RCC 7860 (cell line): ENCODE measurements around the gene ACSBG1.

Source experiments
- DNase-seq: peaks from one replicate; pipeline ENCODE4 v3.0.0-alpha.2; 2015; ENCODE audit warnings: low spot score
- FAIRE-seq: peaks from 2 replicates; lab custom pipeline; 2012; peaks lifted over from hg19 to GRCh38; lab: Jason Lieb, UNC

The ACSBG1 gene

GRCh38 chr15:78234515-78235040 lies at the start of gene ACSBG1:
Gene ACSBG1 (minus strand): TSS chr15:78234565. CDS start chr15:78234501, 64 bp downstream.
- FAIRE-seq: no peak
- DNase-seq: no peak

GRCh38 chr15:78282324-78282723 lies 48.0 kb upstream of the ACSBG1 start:
- FAIRE-seq (no peak), DNase-seq (no peak)

- FAIRE-seq: no peak
Observed at GRCh38 chr15:78280319-78281072, 46.1 kb upstream of the ACSBG1 start.

GRCh38 chr15:78276064-78276943 lies 41.9 kb upstream of the ACSBG1 start:
- FAIRE-seq (no peak), DNase-seq (no peak)

More at GRCh38 chr15:78280319-78281072, 46.1 kb upstream of the ACSBG1 start:
- no peak for DNase-seq

GRCh38 chr15:78274994-78275393 lies 40.6 kb upstream of the ACSBG1 start:
- no peak for FAIRE-seq

GRCh38 chr15:78272776-78273175 lies 38.4 kb upstream of the ACSBG1 start:
- no peak for DNase-seq

More at GRCh38 chr15:78274994-78275393, 40.6 kb upstream of the ACSBG1 start:
- no peak for DNase-seq

GRCh38 chr15:78272316-78272715 lies 38.0 kb upstream of the ACSBG1 start:
- DNase-seq: no peak
- FAIRE-seq: no peak

More at GRCh38 chr15:78272776-78273175, 38.4 kb upstream of the ACSBG1 start:
- no peak for FAIRE-seq

GRCh38 chr15:78266806-78267205 lies 32.4 kb upstream of the ACSBG1 start:
- DNase-seq: no peak
- FAIRE-seq: no peak

GRCh38 chr15:78266229-78266628 lies 31.9 kb upstream of the ACSBG1 start:
- FAIRE-seq (no peak), DNase-seq (no peak)

- FAIRE-seq (no peak), DNase-seq (no peak)
Observed at GRCh38 chr15:78265752-78266224, 31.4 kb upstream of the ACSBG1 start.

- DNase-seq: no peak
- no peak for FAIRE-seq
Observed at GRCh38 chr15:78265137-78265460, 30.7 kb upstream of the ACSBG1 start.

- DNase-seq: no peak
Observed at GRCh38 chr15:78264304-78265136, 30.2 kb upstream of the ACSBG1 start, which contains the start of gene DNAJA4. Gene DNAJA4 (plus strand): TSS chr15:78264562. CDS start chr15:78264764, 202 bp downstream.

GRCh38 chr15:78263907-78264303 lies 29.5 kb upstream of the ACSBG1 start:
- FAIRE-seq (no peak), DNase-seq (no peak)

More at GRCh38 chr15:78264304-78265136, 30.2 kb upstream of the ACSBG1 start, which contains the start of gene DNAJA4:
- FAIRE-seq: no peak

GRCh38 chr15:78263351-78263781 lies 29.0 kb upstream of the ACSBG1 start:
- no peak for FAIRE-seq
- no peak for DNase-seq

GRCh38 chr15:78261062-78261461 lies 26.7 kb upstream of the ACSBG1 start:
- FAIRE-seq (no peak), DNase-seq (no peak)

GRCh38 chr15:78260489-78260888 lies 26.1 kb upstream of the ACSBG1 start:
- FAIRE-seq (no peak), DNase-seq (no peak)

GRCh38 chr15:78259232-78259631 lies 24.9 kb upstream of the ACSBG1 start:
- no peak for DNase-seq
- FAIRE-seq: no peak

GRCh38 chr15:78257681-78258080 lies 23.3 kb upstream of the ACSBG1 start:
- no peak for FAIRE-seq
- no peak for DNase-seq

- FAIRE-seq: no peak
- no peak for DNase-seq
Observed at GRCh38 chr15:78256044-78256437, 21.7 kb upstream of the ACSBG1 start.

- no peak for DNase-seq
- FAIRE-seq: no peak
Observed at GRCh38 chr15:78255421-78256043, 21.2 kb upstream of the ACSBG1 start.
